ENCODE data around the gene CXCR1. TPM values are rescaled to one million over a fixed set of nuclear protein-coding genes. Genes with fewer than 3 reads are reported as not detected.

Gene CXCR1
- total RNA-seq, 1 donor from 2014 or later: not detected

DNA sequence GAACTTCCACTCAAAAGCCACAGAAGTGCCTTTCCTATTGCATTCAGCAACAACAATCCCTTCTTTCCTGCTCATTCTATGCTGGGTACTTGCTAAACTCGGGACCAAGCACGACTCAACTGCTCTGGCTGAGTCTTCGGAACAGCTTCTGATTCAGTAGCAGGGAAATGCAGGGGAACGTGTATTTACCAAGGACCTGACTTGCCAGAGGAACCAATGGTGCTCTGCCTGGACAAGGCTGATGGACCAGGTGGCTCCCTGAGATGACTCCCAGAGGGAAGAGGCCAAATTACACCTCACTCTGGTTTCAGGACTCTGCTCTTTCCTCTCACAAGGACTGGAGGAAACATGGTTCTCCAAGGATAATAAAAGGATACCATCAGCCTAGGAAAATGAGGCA, 28.7 kb downstream of the CXCR1 start:
- no peaks in the 10 kb centered on the region for H3K36me3 Mint-ChIP-seq (ENCODE audit: low read depth)

DNA sequence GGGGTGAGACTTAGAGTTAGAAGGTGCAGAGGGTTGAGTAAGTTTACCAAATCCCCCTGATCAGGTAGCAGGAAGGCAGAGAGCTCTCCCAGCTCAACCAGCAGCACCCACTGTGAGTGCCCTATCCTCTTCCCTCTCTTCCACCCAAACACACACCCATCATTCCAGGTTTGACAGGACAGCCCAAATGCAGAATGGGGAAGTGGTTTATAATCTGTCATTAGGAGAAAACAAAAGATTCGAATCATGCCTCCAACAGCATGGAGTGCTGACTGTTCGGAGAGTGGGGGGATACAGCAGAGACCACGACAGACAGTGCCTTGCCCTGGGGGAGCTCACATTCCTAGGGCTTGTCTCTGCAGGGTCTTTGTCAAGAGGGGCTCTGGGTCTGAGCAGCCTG, 29.2 kb downstream of the CXCR1 start:
- Mint-ChIP-seq H3K27ac (no peak overlapping the region), H3K27me3 (peaks cover 45% of the 10 kb centered on the region), H3K4me3 (no peak overlapping the region), H3K9me3 (no peaks in the 10 kb centered on the region), H3K36me3 (ENCODE audit: low read depth) (no peaks in the 10 kb centered on the region), H3K4me1 (peaks cover 1% of the 10 kb centered on the region)
- CTCF ChIA-PET: no interaction called here
- POLR2A ChIA-PET: no interaction called here
- ATAC-seq (ENCODE audit: low read depth) (no peak), DNase-seq (no peak)
- intact Hi-C loops (cut with micrococcal nuclease): no loop called here
- TF ChIP-seq, protein P1, sequence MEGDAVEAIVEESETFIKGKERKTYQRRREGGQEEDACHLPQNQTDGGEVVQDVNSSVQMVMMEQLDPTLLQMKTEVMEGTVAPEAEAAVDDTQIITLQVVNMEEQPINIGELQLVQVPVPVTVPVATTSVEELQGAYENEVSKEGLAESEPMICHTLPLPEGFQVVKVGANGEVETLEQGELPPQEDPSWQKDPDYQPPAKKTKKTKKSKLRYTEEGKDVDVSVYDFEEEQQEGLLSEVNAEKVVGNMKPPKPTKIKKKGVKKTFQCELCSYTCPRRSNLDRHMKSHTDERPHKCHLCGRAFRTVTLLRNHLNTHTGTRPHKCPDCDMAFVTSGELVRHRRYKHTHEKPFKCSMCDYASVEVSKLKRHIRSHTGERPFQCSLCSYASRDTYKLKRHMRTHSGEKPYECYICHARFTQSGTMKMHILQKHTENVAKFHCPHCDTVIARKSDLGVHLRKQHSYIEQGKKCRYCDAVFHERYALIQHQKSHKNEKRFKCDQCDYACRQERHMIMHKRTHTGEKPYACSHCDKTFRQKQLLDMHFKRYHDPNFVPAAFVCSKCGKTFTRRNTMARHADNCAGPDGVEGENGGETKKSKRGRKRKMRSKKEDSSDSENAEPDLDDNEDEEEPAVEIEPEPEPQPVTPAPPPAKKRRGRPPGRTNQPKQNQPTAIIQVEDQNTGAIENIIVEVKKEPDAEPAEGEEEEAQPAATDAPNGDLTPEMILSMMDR (IDR thresholded peaks at IDR 0.05): no peak

More for the DNA sequence above, 28.7 kb downstream of the CXCR1 start:
- CTCF ChIA-PET: no interaction called here
- intact Hi-C loops (cut with micrococcal nuclease): no loop called here
- DNase-seq: no peak
- TF ChIP-seq, protein P1 (IDR thresholded peaks at IDR 0.05): no peak
- H3K27ac Mint-ChIP-seq: no peak overlapping the region
- ATAC-seq (ENCODE audit: low read depth): no peak
- H3K9me3 Mint-ChIP-seq: no peaks in the 10 kb centered on the region
- POLR2A ChIA-PET: no interaction called here
- peaks cover 45% of the 10 kb centered on the region for H3K27me3 Mint-ChIP-seq
- H3K4me3 Mint-ChIP-seq: no peak overlapping the region
- peaks cover 1% of the 10 kb centered on the region for H3K4me1 Mint-ChIP-seq

DNA sequence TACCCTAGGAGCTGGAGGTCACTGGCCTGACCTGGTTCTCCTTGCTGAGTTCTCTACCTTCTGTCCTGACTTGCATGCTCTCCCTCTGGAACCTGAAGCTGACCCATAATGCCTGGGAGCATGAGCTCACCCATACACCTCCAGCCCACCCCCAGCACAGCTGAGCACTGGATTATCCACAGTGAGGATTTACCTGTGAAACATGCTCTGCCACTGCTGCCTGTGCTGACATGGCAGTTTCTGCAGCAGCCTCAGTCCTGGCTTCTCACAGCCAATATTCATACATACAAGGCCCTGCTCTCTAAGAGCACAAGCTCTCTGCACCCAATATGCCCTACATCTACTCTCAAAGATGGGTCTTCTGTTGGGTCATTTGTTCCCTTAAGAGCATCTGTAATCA, 35.9 kb downstream of the CXCR1 start:
- Mint-ChIP-seq H3K4me1 (peaks cover 3% of the 10 kb centered on the region), H3K36me3 (ENCODE audit: low read depth) (no peaks in the 10 kb centered on the region), H3K9me3 (no peaks in the 10 kb centered on the region), H3K4me3 (no peak overlapping the region), H3K27me3 (peaks cover 35% of the 10 kb centered on the region), H3K27ac (no peak overlapping the region)
- DNase-seq: no peak
- CTCF ChIA-PET: no interaction called here
- TF ChIP-seq, protein P1 (IDR thresholded peaks at IDR 0.05): no peak
- intact Hi-C loops (cut with micrococcal nuclease): no loop called here
- POLR2A ChIA-PET: no interaction called here
- no peak for ATAC-seq (ENCODE audit: low read depth)

DNA sequence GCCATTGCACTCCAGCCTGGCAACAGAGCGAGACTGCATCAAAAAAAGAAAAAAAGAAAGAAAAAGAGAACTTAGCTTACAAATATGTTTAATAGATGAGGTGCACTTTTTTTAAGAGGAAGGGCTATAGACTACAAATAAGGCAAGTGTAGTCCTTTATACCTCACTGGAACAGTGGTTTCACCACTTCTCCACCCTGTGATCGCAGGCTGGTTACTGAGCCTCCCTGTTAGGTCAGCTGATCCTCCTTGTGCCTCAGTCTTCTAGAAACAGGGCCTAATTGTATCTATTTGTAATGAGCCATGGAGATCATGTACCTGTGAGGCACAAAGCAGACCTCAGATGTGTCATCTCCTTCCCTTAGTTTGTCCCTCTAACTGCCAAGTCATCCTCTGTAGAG, 36.4 kb downstream of the CXCR1 start:
- Mint-ChIP-seq H3K9me3 (no peaks in the 10 kb centered on the region), H3K4me1 (peaks cover 7% of the 10 kb centered on the region), H3K36me3 (ENCODE audit: low read depth) (no peaks in the 10 kb centered on the region), H3K27me3 (peaks cover 35% of the 10 kb centered on the region), H3K4me3 (no peak overlapping the region), H3K27ac (no peak overlapping the region)
- ChIA-PET POLR2A (no interaction called here), CTCF (no interaction called here)
- intact Hi-C loops (cut with micrococcal nuclease): no loop called here
- DNase-seq (no peak), ATAC-seq (ENCODE audit: low read depth) (no peak)
- TF ChIP-seq, protein P1 (IDR thresholded peaks at IDR 0.05): no peak

DNA sequence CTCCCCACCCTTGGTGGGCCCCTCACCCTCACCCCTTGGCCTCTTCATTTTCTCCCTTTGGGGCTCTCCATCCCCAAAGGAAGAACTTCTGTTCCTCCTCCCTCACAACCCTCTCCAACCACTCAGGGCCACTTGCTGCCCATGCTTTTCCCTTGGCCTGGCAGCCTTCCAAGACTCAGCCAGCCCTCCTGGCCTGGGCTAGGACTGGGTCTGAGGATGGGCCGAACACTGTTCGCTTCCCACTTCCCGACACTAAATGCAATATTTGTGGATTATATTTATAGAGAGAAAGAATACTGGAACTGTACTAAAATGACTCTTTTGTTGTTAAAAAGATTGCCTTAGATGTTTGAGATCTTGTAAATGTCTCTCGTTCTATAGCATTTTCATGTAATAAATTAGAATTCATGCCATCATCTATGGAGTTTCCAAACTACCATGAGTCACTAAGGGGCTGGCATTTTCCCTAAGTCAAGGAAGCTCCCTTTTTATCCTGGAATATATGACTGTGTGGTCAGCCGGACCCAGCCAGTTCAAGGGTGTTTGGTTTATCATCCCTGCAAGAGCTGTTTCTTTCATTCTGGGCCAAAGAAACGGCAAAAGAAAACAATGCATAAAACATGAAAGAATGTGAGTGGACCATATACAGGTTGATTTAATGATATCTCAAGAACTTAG, 37.2 kb downstream of the CXCR1 start:
- Mint-ChIP-seq H3K4me3 (no peak overlapping the region), H3K27me3 (peaks cover 35% of the 10 kb centered on the region), H3K27ac (no peak overlapping the region), H3K9me3 (no peaks in the 10 kb centered on the region), H3K4me1 (peaks cover 8% of the 10 kb centered on the region), H3K36me3 (ENCODE audit: low read depth) (no peaks in the 10 kb centered on the region)
- ChIA-PET POLR2A (no interaction called here), CTCF (no interaction called here)
- ATAC-seq (ENCODE audit: low read depth) (no peak), DNase-seq (no peak)
- TF ChIP-seq, protein P1 (IDR thresholded peaks at IDR 0.05): no peak
- intact Hi-C loops (cut with micrococcal nuclease): no loop called here
